SW 1271 (cell line): ENCODE data around the gene FIBIN.
"Not testable (repeated sequence)": the region's sequence is repeated elsewhere in the genome, so short reads cannot be mapped to it uniquely, and the experiment has no call there.

Source experiments
- DNase-seq, 2 experiments: peaks; one replicate each; lab custom pipeline; 2025; lab: John Stamatoyannopoulos, UW

FIBIN gene

GRCh38 chr11:26993965-26994457, at the start of gene FIBIN:
Gene FIBIN (plus strand): TSS chr11:26994112. CDS start chr11:26994527, 415 bp downstream.
- no peak for DNase-seq

GRCh38 chr11:26944866-26945664, 48.8 kb upstream of the FIBIN start:
- no peak for DNase-seq

GRCh38 chr11:26946257-26946716, 47.6 kb upstream of the FIBIN start:
- DNase-seq = no peak

- DNase-seq = no peak
Observed at GRCh38 chr11:26947379-26947844, 46.5 kb upstream of the FIBIN start.

GRCh38 chr11:26947904-26948639, 45.8 kb upstream of the FIBIN start:
- DNase-seq = no peak

GRCh38 chr11:26948881-26949280, 45.0 kb upstream of the FIBIN start:
- no peak for DNase-seq

- DNase-seq = no peak
Observed at GRCh38 chr11:26949846-26950245, 44.1 kb upstream of the FIBIN start.

- DNase-seq = no peak
Observed at GRCh38 chr11:26950260-26950719, 43.6 kb upstream of the FIBIN start.

GRCh38 chr11:26951809-26952515, 42.0 kb upstream of the FIBIN start:
- DNase-seq = no peak

- DNase-seq = no peak
Observed at GRCh38 chr11:26953770-26954392, 40.0 kb upstream of the FIBIN start.

GRCh38 chr11:26958005-26958701, 35.8 kb upstream of the FIBIN start:
- DNase-seq = no peak

- DNase-seq = no peak
Observed at GRCh38 chr11:26958702-26959049, 35.2 kb upstream of the FIBIN start.

- no peak for DNase-seq
Observed at GRCh38 chr11:26960281-26960680, 33.6 kb upstream of the FIBIN start.

- no peak for DNase-seq
Observed at GRCh38 chr11:26963764-26964163, 30.1 kb upstream of the FIBIN start.

- no peak for DNase-seq
Observed at GRCh38 chr11:26964339-26964738, 29.6 kb upstream of the FIBIN start.

GRCh38 chr11:26964847-26965485, 28.9 kb upstream of the FIBIN start:
- not testable (repeated sequence) for DNase-seq

- DNase-seq = no peak
Observed at GRCh38 chr11:26971961-26972360, 22.0 kb upstream of the FIBIN start.

GRCh38 chr11:26974069-26974783, 19.7 kb upstream of the FIBIN start:
- no peak for DNase-seq

- DNase-seq = no peak
Observed at GRCh38 chr11:26974996-26975395, 18.9 kb upstream of the FIBIN start.

GRCh38 chr11:26976389-26976788, 17.5 kb upstream of the FIBIN start:
- DNase-seq = no peak
